Neuronal stem cell (in vitro differentiated cells): ENCODE measurements around the gene ABI2.
"Not testable (repeated sequence)": the region's sequence is repeated elsewhere in the genome, so short reads cannot be mapped to it uniquely, and the experiment has no call there.

Source experiments
- DNase-seq: peaks from one replicate; pipeline ENCODE4 v3.0.0-alpha.2; 2013; ENCODE audit warnings: low spot score
- H2AFZ ChIP-seq: one replicate; pipeline ENCODE4 v1.6.1; 2013; ENCODE audit warnings: mild to moderate bottlenecking, low read length, inconsistent platforms
- H2AK5ac ChIP-seq: 2 replicates; pipeline ENCODE4 v1.6.1; 2013; ENCODE audit warnings: low read depth, mild to moderate bottlenecking, inconsistent platforms, low read length, moderate library complexity, mixed read lengths
- H2BK120ac ChIP-seq: 2 replicates; pipeline ENCODE4 v1.6.1; 2013; ENCODE audit warnings: low read depth, mild to moderate bottlenecking, inconsistent platforms, low read length, moderate library complexity, mixed read lengths
- H2BK12ac ChIP-seq: one replicate; pipeline ENCODE4 v1.6.1; 2013; ENCODE audit warnings: low read length, inconsistent platforms
- H2BK15ac ChIP-seq: 2 replicates; pipeline ENCODE4 v1.6.1; 2013; ENCODE audit warnings: mild to moderate bottlenecking, low read length, inconsistent platforms, mixed read lengths
- H2BK5ac ChIP-seq: one replicate; pipeline ENCODE4 v1.6.1; 2013; ENCODE audit warnings: inconsistent platforms, mild to moderate bottlenecking, low read length, moderate library complexity
- H3K14ac ChIP-seq: one replicate; pipeline ENCODE4 v1.6.1; 2013; ENCODE audit warnings: low read length, inconsistent platforms
- H3K18ac ChIP-seq: 2 replicates; pipeline ENCODE4 v1.6.1; 2013; ENCODE audit warnings: low read length, inconsistent platforms
- H3K23ac ChIP-seq: 2 replicates; pipeline ENCODE4 v1.6.1; 2013; ENCODE audit warnings: low read depth, mild to moderate bottlenecking, mixed read lengths, low read length, inconsistent platforms; ENCODE audit not compliant: poor library complexity
- H3K27ac ChIP-seq: replicated peaks from 3 replicates; pipeline ENCODE4 v1.5.1; 2013; ENCODE audit warnings: low read length, inconsistent platforms
- H3K27me3 ChIP-seq, 3 experiments: 2 replicates each; pipeline ENCODE4 v1.6.1; 2013; ENCODE audit warnings: low read length in 3 of 3, mild to moderate bottlenecking in 2 of 3, inconsistent platforms in 1 of 3, low read depth in 1 of 3, mixed read lengths in 1 of 3, moderate library complexity in 1 of 3; ENCODE audit not compliant: control insufficient read depth in 3 of 3, insufficient read depth in 3 of 3
- H3K36me3 ChIP-seq, 2 donors: replicated peaks in 1 of 2; 2 replicates each; pipeline ENCODE4 v1.6.1; 2013; ENCODE audit warnings: low read length in 2 of 2; ENCODE audit not compliant: control insufficient read depth in 2 of 2, insufficient read depth in 2 of 2
- H3K4ac ChIP-seq: 2 replicates; pipeline ENCODE4 v1.6.1; 2013; ENCODE audit warnings: inconsistent platforms, mild to moderate bottlenecking, low read length, moderate library complexity
- H3K4me1 ChIP-seq, 2 donors: 1 replicate in 1 of 2; 2 replicates in 1 of 2; pipeline ENCODE4 v1.6.1; 2013; ENCODE audit warnings: low read length in 2 of 2, low read depth in 1 of 2; ENCODE audit not compliant: control insufficient read depth in 2 of 2, insufficient read depth in 1 of 2
- H3K4me2 ChIP-seq: one replicate; pipeline ENCODE4 v1.6.1; 2013; ENCODE audit warnings: mild to moderate bottlenecking, low read length, inconsistent platforms; ENCODE audit not compliant: insufficient read depth, poor library complexity, severe bottlenecking
- H3K4me3 ChIP-seq, 2 donors: 2 replicates each; pipeline ENCODE4 v1.5.1; 2013; ENCODE audit warnings: low read length in 2 of 2, mild to moderate bottlenecking in 2 of 2, inconsistent platforms in 1 of 2, moderate library complexity in 1 of 2
- H3K79me1 ChIP-seq: one replicate; pipeline ENCODE4 v1.6.1; 2013; ENCODE audit warnings: low read depth, mild to moderate bottlenecking, inconsistent platforms, low read length, moderate library complexity
- H3K9ac ChIP-seq: one replicate; pipeline ENCODE4 v1.6.1; 2013; ENCODE audit warnings: mild to moderate bottlenecking, low read depth, low read length, inconsistent platforms; ENCODE audit not compliant: poor library complexity
- H3K9me3 ChIP-seq, 2 donors: replicated peaks in 1 of 2; 2 replicates each; pipeline versions ENCODE3 to v1.6.1; 2013; ENCODE audit warnings: low read length in 2 of 2, mild to moderate bottlenecking in 2 of 2, inconsistent platforms in 1 of 2, low read depth in 1 of 2, mixed read lengths in 1 of 2, moderate library complexity in 1 of 2; ENCODE audit not compliant: control insufficient read depth in 2 of 2, insufficient read depth in 1 of 2
- H4K8ac ChIP-seq: one replicate; pipeline ENCODE4 v1.6.1; 2013; ENCODE audit warnings: low read depth, mild to moderate bottlenecking, inconsistent platforms, low read length, moderate library complexity
- H4K91ac ChIP-seq: one replicate; pipeline ENCODE4 v1.6.1; 2013; ENCODE audit warnings: low read length, low read depth, mild to moderate bottlenecking, inconsistent platforms; ENCODE audit not compliant: poor library complexity
- WGBS, 2 donors: extraction: QIAGEN DNeasy Blood & Tissue Kit; methylation state at CpG; one replicate each; pipeline ENCODE4 v1.1.7; 2013; ENCODE audit warnings: missing lambda C conversion rate in 2 of 2, mixed read lengths in 1 of 2; ENCODE audit not compliant: insufficient read length in 2 of 2, insufficient replicate concordance in 1 of 2; ENCODE audit errors: extremely low coverage in 2 of 2; 5-methylcytosine and 5-hydroxymethylcytosine counted together

The ABI2 gene

DNA sequence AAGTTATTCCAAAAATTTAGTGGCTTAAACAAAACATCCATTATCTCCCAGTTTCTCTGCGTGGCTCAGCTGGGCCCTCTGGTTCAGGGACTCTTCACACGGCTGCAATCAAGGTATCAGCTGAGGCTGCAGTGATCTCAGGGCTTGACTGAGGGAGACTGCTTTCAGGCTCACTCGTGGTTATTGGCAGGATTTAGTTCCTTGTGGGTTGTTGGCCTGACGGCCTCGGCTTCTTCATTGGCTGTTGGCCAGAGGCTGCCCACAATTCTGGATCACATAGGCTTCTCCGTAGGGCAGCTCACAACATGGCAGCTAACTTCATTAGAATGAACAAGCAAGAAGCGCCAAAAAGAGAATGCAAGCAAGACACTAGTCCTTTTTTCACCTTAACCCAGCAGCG lies 90.1 kb downstream of the ABI2 start:
- H3K9ac ChIP-seq: no peak overlapping the region
- no peaks in the 10 kb centered on the region for H3K27me3 ChIP-seq
- no peak overlapping the region for H2BK12ac ChIP-seq
- peaks cover 0 to 9% of the 10 kb centered on the region in 2 donors for H3K9me3 ChIP-seq
- H4K8ac ChIP-seq: no peak overlapping the region
- peaks cover 3% of the 10 kb centered on the region for H3K79me1 ChIP-seq
- H3K4ac ChIP-seq: no peak overlapping the region
- DNase-seq: no peak
- H3K14ac ChIP-seq: no peak overlapping the region
- H2BK120ac ChIP-seq: no peak overlapping the region
- H2BK5ac ChIP-seq: no peak overlapping the region
- no peak overlapping the region for H2AK5ac ChIP-seq
- H3K4me1 ChIP-seq: no peaks in the 10 kb centered on the region
- no peak overlapping the region for H3K23ac ChIP-seq
- no peak overlapping the region for H4K91ac ChIP-seq
- no peak overlapping the region for H3K4me3 ChIP-seq
- no peak overlapping the region for H3K18ac ChIP-seq
- no peak overlapping the region for H2BK15ac ChIP-seq
- no peak overlapping the region for H3K27ac ChIP-seq
- H3K36me3 ChIP-seq: peaks cover 11 to 96% of the 10 kb centered on the region in 2 donors
- H3K4me2 ChIP-seq: no peak overlapping the region
- WGBS, 2 donors: no CpG with 5 or more reads among the region's 8 CpGs
- no peak overlapping the region for H2AFZ ChIP-seq

GRCh38 chr2:203427061-203427460 lies 98.9 kb downstream of the ABI2 start:
- DNase-seq: no peak

GRCh38 chr2:203429643-203430042 lies 101.4 kb downstream of the ABI2 start:
- H4K8ac ChIP-seq, H2BK5ac ChIP-seq, H3K4me1 ChIP-seq, H3K14ac ChIP-seq, DNase-seq, H3K9me3 ChIP-seq, H2BK15ac ChIP-seq, H3K18ac ChIP-seq, H3K27me3 ChIP-seq, H3K27ac ChIP-seq, H4K91ac ChIP-seq, H2AK5ac ChIP-seq, H3K4ac ChIP-seq, H3K9ac ChIP-seq, H3K4me2 ChIP-seq, H3K4me3 ChIP-seq, H2BK120ac ChIP-seq, H2AFZ ChIP-seq, H2BK12ac ChIP-seq, H3K79me1 ChIP-seq, H3K23ac ChIP-seq: not testable (repeated sequence)
- WGBS, 2 donors: no CpG with 5 or more reads among the region's 4 CpGs
- H3K36me3 ChIP-seq: peaks cover 13 to 94% of the 10 kb centered on the region in 2 donors

More at GRCh38 chr2:203427061-203427460, 98.9 kb downstream of the ABI2 start:
- Histone ChIP-seq H3K27ac (no peak overlapping the region), H3K9me3 (no peaks in the 10 kb centered on the region), H3K23ac (no peak overlapping the region), H4K8ac (no peak overlapping the region), H2BK5ac (no peak overlapping the region), H2BK15ac (no peak overlapping the region), H3K79me1 (no peaks in the 10 kb centered on the region), H3K4me1 (no peaks in the 10 kb centered on the region), H2AFZ (no peak overlapping the region), H3K4me3 (no peak overlapping the region), H3K27me3 (no peaks in the 10 kb centered on the region), H2BK120ac (no peak overlapping the region), H3K18ac (no peak overlapping the region), H3K4ac (no peak overlapping the region), H3K4me2 (no peak overlapping the region), H3K9ac (no peak overlapping the region), H2BK12ac (no peak overlapping the region), H2AK5ac (no peak overlapping the region), H4K91ac (no peak overlapping the region), H3K14ac (no peak overlapping the region), H3K36me3 (peaks cover 15 to 96% of the 10 kb centered on the region in 2 donors)
- no CpG with 5 or more reads among the region's 2 CpGs for WGBS, 2 donors

DNA sequence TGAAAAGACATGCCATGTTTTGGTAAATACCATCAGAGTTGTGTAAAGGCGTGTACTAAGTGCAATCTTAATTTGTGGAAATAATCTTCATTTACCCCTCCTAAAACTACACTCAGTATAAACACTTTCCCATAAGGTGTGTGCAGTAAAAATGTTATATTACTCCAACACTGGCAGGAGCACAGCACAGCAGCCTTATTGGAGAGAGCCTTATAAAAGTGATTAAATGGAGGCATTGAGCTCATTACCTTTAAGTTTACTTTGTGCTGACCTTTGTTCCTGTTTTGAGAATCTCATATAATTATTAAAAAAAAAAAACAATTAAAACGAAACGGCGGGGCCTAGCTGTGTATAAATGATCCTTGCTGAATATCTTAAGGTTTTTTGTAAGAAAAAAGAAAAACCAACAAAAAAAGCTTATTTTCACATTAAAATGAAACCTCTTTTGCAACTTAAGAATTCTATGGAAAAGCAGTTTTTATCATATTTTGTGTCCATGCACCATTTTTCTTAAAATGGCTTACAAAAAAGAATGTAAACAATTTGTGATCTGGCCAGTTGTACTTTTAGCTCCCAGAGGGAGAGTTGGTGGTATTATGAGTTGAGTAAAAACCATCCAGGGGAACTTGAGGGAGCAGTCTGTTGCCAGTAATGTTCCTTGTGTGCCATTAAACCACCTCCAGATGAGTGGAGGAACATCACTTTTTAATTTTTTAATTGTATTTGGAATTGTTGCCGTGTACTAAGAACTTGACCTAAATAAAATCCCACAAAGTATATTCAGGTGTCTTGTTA lies 103.4 kb downstream of the ABI2 start:
- Histone ChIP-seq H3K4ac (no peak overlapping the region), H3K23ac (no peak overlapping the region), H2BK15ac (no peak overlapping the region), H3K36me3 (peaks cover 13 to 93% of the 10 kb centered on the region in 2 donors), H2AFZ (no peak overlapping the region), H2BK5ac (no peak overlapping the region), H2BK12ac (no peak overlapping the region), H3K9me3 (peaks cover 0 to 2% of the 10 kb centered on the region in 2 donors), H3K14ac (no peak overlapping the region), H2BK120ac (no peak overlapping the region), H3K79me1 (peaks cover 2% of the 10 kb centered on the region), H3K27me3 (no peaks in the 10 kb centered on the region), H4K8ac (no peak overlapping the region), H3K18ac (no peak overlapping the region), H3K9ac (no peak overlapping the region), H3K4me2 (no peak overlapping the region), H3K4me1 (no peaks in the 10 kb centered on the region), H3K4me3 (no peak overlapping the region), H4K91ac (no peak overlapping the region), H3K27ac (no peak overlapping the region), H2AK5ac (no peak overlapping the region)
- DNase-seq: no peak
- no CpG with 5 or more reads among the region's 5 CpGs for WGBS, 2 donors
